ENCODE measurements around the gene BABAM2.

GRCh38 chr2:28074137-28074536, 183.6 kb downstream of the BABAM2 start:
- TF ChIP-seq CTCF (IDR thresholded peaks at IDR 0.05; ENCODE audit: low read length): no peak
- TF ChIP-seq EZH2phosphoT487 (IDR thresholded peaks at IDR 0.05; ENCODE audit: low read length): no peak
- no peak for TF ChIP-seq EZH2 (optimal IDR thresholded peaks at IDR 0.05; ENCODE audit: low read depth, low read length)
